Tibial artery (tissue), 4 donors: ENCODE results near the gene MED22.
"Not testable (repeated sequence)": the region's sequence is repeated elsewhere in the genome, so short reads cannot be mapped to it uniquely, and the experiment has no call there.

ENCODE experiments used
- DNase-seq, 2 donors: peaks; one replicate each; pipeline ENCODE4 v3.0.0-alpha.2; 2019
- H3K27ac ChIP-seq, 2 donors: fragments of 200-600 bp; sonication (generic) in 1 of 2; 1 replicate in 1 of 2; 2 replicates in 1 of 2; pipeline ENCODE4 v1.5.1; 2018 to 2019; ENCODE audit warnings: mild to moderate bottlenecking in 1 of 2
- H3K27me3 ChIP-seq, 2 donors: fragments of 200-600 bp; sonication (generic) in 1 of 2; one replicate each; pipeline versions ENCODE4 v1.5.1 to v1.6.0; 2016 to 2019
- H3K36me3 ChIP-seq, 3 donors: fragments of 200-600 bp; sonication (generic) in 2 of 3; one replicate each; pipeline ENCODE4 v1.5.1; 2016 to 2019; ENCODE audit warnings: mild to moderate bottlenecking in 2 of 3
- H3K4me1 ChIP-seq, 4 donors: fragments of 200-600 bp; sonication (generic) in 2 of 4; 1 replicate in 3 of 4; 2 replicates in 1 of 4; pipeline ENCODE4 v1.5.1; 2016 to 2019
- H3K4me3 ChIP-seq, 2 donors: fragments of 200-600 bp; sonication (generic) in 1 of 2; 1 replicate in 1 of 2; 2 replicates in 1 of 2; pipeline ENCODE4 v1.5.1; 2018 to 2019; ENCODE audit warnings: mild to moderate bottlenecking in 2 of 2
- H3K9me3 ChIP-seq, 3 donors: fragments of 200-600 bp; sonication (generic) in 1 of 3; one replicate each; pipeline ENCODE4 v1.5.1; 2016 to 2019
- intact Hi-C: fragments of 100-400 bp; cut with DNase I; formaldehyde crosslinking; loops from one replicate; pipeline ENCODE4 v1.15.0; 2023; ENCODE audit warnings: low total_unique reads
- TF ChIP-seq, protein P1 (sequence below), 2 experiments: fragments of 200-600 bp in 1 of 2; fragments of 450-650 bp in 1 of 2; IDR thresholded peaks; one replicate each; pipeline ENCODE4 v1.5.1; 2017 to 2019; ENCODE audit warnings: antibody characterized with exemption in 2 of 2, mild to moderate bottlenecking in 1 of 2, moderate library complexity in 1 of 2

Gene MED22

DNA sequence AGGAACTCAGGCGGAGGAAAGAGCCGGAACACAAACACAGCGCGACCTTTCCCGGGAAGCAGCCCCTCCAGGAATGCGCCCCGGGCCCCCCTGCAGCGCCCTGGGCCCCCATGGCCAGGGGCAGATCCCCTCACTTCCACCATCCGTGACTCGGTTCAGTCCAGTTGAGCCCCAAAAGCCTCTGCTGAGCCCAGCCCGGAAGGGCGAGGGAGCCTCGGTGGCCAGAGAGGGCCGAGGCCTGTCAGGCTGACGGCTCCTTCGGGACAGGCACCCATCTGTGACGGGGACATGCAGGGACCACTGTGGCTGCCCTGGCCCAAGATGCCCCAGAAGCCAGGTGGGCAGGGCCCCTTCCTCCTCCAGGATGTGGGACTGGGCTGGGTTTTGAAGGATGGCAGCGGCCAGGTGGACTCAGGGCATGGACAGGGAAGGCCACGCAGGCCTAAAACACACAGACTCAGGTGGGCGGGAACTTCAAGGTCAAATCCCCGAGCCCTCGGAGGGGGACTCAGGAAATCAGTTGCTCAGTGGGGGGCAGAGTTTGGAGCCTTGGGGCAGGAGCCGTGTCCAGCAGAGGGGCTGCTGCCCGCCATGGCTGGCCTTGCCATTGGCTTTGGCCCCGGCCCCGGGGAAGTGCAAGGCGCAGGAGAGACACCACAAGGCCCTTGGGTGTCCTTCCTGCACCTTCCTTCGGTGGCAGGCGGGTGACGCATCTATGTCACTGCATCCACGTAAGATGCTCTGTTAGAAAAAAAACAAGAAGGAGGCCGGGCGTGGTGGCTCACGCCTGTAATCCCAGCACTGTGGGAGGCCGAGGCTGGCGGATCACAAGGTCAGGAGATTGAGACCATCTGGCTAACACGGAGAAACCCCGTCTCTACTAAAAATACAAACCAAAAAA, 43.2 kb downstream of the MED22 start:
- DNase-seq = no peak
- H3K4me1 ChIP-seq = no peaks in the 10 kb centered on the region
- no peaks in the 10 kb centered on the region for H3K9me3 ChIP-seq
- TF ChIP-seq, protein P1, sequence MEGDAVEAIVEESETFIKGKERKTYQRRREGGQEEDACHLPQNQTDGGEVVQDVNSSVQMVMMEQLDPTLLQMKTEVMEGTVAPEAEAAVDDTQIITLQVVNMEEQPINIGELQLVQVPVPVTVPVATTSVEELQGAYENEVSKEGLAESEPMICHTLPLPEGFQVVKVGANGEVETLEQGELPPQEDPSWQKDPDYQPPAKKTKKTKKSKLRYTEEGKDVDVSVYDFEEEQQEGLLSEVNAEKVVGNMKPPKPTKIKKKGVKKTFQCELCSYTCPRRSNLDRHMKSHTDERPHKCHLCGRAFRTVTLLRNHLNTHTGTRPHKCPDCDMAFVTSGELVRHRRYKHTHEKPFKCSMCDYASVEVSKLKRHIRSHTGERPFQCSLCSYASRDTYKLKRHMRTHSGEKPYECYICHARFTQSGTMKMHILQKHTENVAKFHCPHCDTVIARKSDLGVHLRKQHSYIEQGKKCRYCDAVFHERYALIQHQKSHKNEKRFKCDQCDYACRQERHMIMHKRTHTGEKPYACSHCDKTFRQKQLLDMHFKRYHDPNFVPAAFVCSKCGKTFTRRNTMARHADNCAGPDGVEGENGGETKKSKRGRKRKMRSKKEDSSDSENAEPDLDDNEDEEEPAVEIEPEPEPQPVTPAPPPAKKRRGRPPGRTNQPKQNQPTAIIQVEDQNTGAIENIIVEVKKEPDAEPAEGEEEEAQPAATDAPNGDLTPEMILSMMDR (IDR thresholded peaks at IDR 0.05) = no peak
- intact Hi-C loops = no loop called here
- no peaks in the 10 kb centered on the region for H3K36me3 ChIP-seq
- peaks cover 0 to 47% of the 10 kb centered on the region in 2 donors for H3K27me3 ChIP-seq
- no peak overlapping the region for H3K27ac ChIP-seq
- no peak overlapping the region for H3K4me3 ChIP-seq

DNA sequence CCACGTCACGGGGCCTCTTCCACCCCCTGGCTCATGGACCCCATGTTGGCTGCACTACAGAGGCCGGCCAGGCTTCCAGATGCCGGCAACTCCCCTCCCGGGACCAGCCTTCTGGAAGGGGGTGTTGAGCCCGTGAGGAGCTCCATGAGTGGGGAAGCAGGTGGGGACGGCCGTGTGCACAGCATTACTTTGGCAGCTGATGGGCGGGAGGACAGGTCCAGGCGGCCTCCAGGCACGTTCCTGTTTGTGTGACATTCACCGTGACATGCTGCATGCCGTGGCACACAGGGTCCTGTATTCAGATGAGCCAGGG, 43.8 kb downstream of the MED22 start:
- H3K27me3 ChIP-seq = peaks cover 0 to 51% of the 10 kb centered on the region in 2 donors
- H3K9me3 ChIP-seq = no peaks in the 10 kb centered on the region
- TF ChIP-seq, protein P1 (IDR thresholded peaks at IDR 0.05) = no peak
- H3K4me1 ChIP-seq = no peaks in the 10 kb centered on the region
- no peak overlapping the region for H3K4me3 ChIP-seq
- H3K36me3 ChIP-seq = no peaks in the 10 kb centered on the region
- no peak for DNase-seq
- H3K27ac ChIP-seq = no peak overlapping the region
- intact Hi-C loops = no loop called here

DNA sequence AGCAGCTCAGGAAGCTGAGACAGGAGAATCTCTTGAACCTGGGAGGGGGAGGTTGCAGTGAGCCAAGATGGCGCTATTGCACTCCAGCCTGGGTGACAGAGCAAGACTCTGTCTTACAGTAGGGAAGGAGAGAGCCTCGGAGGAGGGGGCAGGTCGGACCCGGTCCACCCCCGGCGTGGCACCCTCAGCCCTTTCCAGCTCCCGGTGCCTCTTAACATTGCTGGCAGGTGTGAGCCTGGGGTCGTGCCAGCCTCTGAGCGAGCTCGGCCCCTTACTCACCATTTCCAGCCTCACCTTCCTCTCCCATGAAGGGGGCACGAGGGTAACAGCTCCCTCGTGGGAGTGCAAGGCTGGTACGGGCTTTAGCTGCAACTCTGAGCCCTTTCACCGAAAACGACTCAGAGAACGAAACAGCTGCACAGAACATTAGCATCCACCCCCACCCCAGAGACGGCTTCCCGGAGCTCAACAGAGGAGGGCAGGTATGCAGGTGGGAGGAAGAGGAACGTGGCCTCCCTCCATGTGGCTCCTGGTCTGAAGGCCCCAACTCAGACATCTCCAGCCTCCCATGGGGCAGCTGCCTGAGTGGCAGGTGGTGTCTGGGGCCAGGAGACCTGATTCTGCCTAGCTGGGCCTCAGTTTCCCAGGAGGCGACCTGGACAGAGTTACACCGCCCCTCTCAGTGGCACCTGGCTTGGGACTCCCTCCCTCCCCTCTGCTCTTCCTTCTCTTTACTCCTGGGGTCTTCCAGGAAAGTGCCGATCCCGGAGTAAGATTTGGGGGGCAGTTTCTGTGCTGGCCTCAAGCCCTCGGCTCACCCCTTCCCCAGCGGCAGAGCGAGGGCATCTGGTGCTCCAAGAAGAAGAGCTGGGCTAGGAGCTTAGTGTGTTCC, 44.4 kb downstream of the MED22 start:
- DNase-seq = no peak
- Histone ChIP-seq H3K36me3 (no peaks in the 10 kb centered on the region), H3K27me3 (peaks cover 0 to 51% of the 10 kb centered on the region in 2 donors), H3K4me1 (no peaks in the 10 kb centered on the region), H3K27ac (no peak overlapping the region), H3K9me3 (no peaks in the 10 kb centered on the region), H3K4me3 (no peak overlapping the region)
- intact Hi-C loops = no loop called here
- TF ChIP-seq, protein P1 (IDR thresholded peaks at IDR 0.05) = no peak

DNA sequence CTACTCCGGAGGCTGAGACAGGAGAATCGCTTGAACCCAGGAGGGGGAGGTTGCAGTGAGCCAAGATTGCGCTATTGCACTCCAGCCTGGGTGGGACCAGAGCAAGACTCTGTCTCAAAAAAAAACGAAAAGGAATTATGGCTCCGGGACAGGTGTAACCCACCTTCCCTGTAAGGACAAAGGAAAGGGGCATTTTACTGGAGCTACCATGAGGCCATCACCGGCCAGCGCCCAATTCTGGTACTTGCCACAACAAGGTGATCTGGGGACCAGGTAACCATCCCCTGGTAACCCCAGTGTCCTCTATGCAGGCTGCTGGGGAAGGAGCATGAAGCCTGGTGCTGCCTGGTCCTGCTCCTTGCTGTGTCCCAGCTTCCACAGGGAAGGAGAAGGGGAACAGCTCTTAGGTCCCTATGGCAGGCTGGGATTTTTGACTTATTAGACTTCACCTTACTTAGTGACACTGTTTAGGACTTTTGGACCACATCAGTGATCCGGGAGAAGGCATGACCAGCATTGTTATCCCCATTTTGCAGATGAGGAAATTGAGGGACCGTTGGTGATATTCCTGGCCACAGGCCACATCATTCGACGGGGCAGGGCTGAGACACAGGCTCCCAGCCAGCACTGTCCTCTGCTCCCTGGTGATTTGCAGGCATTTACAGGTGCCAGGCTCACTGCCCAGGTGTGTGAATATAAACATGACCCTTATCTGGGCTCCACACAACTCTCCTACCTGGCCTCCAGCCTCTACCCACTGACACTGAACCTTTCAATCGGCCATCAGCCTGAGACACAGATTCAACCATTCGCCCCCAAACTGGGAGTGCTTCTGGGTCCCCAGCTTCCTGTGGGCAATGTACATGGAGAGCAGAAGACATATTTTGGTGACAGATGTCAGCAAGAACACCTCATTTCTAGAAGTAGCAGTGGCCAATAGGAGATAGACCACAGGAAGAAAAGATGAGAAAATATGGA, 46.4 kb downstream of the MED22 start:
- DNase-seq = no peak
- intact Hi-C loops = no loop called here
- Histone ChIP-seq H3K4me3 (no peak overlapping the region), H3K27ac (no peak overlapping the region), H3K9me3 (no peaks in the 10 kb centered on the region), H3K27me3 (peaks cover 0 to 54% of the 10 kb centered on the region in 2 donors), H3K4me1 (no peaks in the 10 kb centered on the region), H3K36me3 (no peaks in the 10 kb centered on the region)
- TF ChIP-seq, protein P1 (IDR thresholded peaks at IDR 0.05) = no peak

DNA sequence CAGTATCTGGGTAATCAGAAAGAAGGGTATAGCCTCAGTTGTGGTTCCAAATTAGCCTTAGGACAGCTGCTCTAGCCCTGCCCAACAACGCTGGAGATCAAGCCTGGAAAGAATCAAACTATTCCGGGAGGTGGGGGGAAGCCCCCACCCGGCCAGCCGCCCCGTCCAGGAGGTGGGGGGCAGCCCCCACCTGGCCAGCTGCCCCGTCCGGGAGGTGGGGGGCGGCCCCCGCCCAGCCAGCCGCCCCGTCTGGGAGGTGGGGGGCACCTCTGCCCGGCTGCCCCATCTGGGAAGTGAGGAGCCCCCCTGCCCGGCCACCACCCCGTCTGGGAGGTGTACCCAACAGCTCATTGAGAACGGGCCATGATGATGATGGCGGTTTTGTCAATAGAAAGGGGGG, 47.9 kb downstream of the MED22 start:
- H3K36me3 ChIP-seq, H3K27ac ChIP-seq, DNase-seq, H3K4me3 ChIP-seq, H3K4me1 ChIP-seq, H3K9me3 ChIP-seq, intact Hi-C loops: not testable (repeated sequence)
- H3K27me3 ChIP-seq = peaks cover 0 to 53% of the 10 kb centered on the region in 2 donors
